ENCODE results near the gene MAB21L4.

MAB21L4 gene

DNA sequence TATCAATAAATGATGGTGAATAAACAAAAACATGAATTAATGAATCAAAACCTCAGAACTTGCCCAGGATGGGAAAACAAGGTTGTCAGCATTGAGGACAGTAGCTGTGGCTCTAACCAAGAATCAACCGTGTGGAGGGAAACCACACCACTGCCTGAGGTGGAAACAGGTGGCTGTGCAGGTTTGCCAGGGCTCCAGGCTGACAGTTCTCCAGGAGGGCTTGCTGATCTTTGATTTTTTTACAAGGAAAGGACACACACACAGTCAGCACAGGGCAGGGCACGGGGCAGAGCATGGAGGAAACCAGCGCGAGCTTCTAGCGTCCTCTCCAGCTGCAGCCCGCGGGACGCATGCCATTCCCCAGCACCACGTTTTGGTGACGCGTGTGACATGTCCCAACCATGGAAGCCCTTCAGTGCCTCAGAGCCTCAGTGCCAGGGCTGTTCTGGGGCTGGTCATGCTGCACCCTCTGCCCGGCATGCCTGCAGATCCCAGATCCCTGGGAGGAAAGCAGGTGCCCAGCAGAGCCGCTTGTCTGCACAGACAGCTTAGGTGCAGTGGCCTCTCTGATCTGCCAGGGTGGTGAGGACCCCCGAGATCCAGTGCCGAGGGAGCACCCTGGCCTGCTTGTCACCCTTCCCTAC is 43.2 kb downstream of the MAB21L4 start:
- H3K4me3 ChIP-seq (ENCODE audit: low read depth, low read length), result no peak overlapping the region
- TF ChIP-seq, protein P1, sequence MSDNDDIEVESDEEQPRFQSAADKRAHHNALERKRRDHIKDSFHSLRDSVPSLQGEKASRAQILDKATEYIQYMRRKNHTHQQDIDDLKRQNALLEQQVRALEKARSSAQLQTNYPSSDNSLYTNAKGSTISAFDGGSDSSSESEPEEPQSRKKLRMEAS (IDR thresholded peaks at IDR 0.05; ENCODE audit: low read depth, low read length), result no peak
- no peak for TF ChIP-seq MYC (IDR thresholded peaks at IDR 0.05; ENCODE audit: low read depth, low read length)
- TF ChIP-seq, protein P2, sequence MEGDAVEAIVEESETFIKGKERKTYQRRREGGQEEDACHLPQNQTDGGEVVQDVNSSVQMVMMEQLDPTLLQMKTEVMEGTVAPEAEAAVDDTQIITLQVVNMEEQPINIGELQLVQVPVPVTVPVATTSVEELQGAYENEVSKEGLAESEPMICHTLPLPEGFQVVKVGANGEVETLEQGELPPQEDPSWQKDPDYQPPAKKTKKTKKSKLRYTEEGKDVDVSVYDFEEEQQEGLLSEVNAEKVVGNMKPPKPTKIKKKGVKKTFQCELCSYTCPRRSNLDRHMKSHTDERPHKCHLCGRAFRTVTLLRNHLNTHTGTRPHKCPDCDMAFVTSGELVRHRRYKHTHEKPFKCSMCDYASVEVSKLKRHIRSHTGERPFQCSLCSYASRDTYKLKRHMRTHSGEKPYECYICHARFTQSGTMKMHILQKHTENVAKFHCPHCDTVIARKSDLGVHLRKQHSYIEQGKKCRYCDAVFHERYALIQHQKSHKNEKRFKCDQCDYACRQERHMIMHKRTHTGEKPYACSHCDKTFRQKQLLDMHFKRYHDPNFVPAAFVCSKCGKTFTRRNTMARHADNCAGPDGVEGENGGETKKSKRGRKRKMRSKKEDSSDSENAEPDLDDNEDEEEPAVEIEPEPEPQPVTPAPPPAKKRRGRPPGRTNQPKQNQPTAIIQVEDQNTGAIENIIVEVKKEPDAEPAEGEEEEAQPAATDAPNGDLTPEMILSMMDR (IDR thresholded peaks at IDR 0.05; ENCODE audit: low read depth, low read length), result no peak
- DNase-seq (ENCODE audit: low read depth), result no peak

DNA sequence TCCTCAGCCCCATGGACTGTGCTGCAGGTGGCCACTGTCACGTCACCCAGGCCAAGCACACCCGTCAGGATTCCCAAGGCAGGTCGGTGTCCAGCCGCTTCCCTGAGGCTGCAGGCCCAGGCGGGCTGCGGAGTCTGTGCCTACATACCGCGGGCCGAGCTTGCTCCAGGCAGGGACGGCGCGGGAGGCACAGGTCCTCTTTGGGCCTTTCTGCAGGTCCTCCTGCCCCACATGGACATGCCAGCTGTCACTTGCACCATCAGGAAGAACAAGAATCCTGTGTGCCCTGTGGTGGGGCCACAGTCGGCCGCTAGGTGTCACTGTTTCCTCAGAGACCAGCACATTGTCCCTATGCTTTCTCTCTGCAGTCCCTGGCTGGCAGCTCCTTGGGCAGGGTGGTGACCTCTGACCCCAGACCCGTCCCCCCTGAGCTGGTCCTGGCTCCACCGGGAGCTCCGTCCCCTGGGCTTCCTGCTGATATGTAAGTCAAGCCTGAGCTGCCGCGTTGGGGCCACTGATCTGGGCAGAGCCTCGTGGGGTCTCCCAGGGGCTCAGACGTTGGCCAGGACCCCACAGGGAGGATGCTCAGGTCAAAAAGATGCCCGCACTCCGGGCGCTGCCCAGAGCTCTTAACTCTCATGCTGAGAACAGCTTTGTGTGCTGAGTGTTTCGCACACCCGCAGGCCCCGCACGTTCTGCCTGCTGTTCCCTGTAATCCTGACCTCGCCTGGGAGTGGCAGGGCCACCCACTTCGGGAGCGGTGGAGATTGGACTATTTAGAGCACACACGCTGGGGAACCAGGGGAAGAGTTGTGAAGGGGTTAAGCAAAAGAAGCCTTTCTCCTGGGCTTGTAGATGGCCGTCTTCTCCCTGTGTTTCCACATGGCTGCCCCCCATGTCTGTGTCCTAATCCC is 44.6 kb downstream of the MAB21L4 start:
- TF ChIP-seq, protein P1 (IDR thresholded peaks at IDR 0.05; ENCODE audit: low read depth, low read length), result peak; percentile 40; the same call in 1 of the 2 replicates
- TF ChIP-seq POLR2A (IDR thresholded peaks at IDR 0.05; ENCODE audit: extremely low read depth, insufficient read length), result no peak
- TF ChIP-seq, protein P2 (IDR thresholded peaks at IDR 0.05; ENCODE audit: low read depth, low read length), result peak; percentile 95
- H3K4me3 ChIP-seq (ENCODE audit: low read depth, low read length), result no peak overlapping the region
- DNase-seq (ENCODE audit: low read depth), result peak; percentile 84

DNA sequence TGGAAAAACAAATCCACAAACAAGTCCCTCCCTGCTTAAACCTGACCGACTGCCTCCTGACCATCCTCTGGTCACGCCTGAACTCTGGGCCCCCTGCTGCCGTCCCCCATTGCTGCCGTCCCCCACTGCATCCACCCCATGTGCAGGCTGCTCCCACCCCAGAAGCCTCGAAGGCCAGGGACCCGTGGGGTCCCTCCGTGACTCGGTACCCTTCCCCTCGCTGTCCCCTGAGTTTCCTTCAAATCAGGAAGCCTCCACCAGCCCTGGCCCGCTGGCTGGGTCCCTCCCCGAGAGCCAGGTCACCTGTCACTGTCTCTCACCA is 45.2 kb downstream of the MAB21L4 start:
- no peak for DNase-seq (ENCODE audit: low read depth)
- no peak for TF ChIP-seq MYC (IDR thresholded peaks at IDR 0.05; ENCODE audit: low read depth, low read length)
- TF ChIP-seq, protein P1 (IDR thresholded peaks at IDR 0.05; ENCODE audit: low read depth, low read length), result no peak
- no peak for TF ChIP-seq POLR2A (IDR thresholded peaks at IDR 0.05; ENCODE audit: extremely low read depth, insufficient read length)
- TF ChIP-seq, protein P2 (IDR thresholded peaks at IDR 0.05; ENCODE audit: low read depth, low read length), result no peak
- H3K4me3 ChIP-seq (ENCODE audit: low read depth, low read length), result no peak overlapping the region

DNA sequence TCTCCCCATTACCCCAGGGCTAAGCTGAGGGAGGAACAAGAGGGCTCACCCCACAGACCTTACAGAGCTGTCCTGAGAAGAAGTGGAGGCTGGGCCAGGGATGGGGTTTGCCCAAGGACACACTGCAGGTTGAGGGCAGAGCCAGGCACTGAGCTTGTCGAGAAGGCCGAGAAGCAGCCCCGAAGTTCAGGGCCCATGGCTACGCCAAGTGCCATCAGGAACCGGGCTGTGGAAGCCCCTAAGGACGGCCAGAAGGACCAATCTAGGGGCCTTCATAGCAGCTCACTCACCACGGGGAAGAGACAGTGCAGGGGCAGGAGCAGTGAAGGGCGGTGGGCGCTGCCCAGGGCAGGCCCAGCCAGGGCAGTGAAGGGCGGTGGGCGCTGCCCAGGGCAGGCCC is 45.9 kb downstream of the MAB21L4 start:
- TF ChIP-seq MYC (IDR thresholded peaks at IDR 0.05; ENCODE audit: low read depth, low read length), result no peak
- TF ChIP-seq, protein P2 (IDR thresholded peaks at IDR 0.05; ENCODE audit: low read depth, low read length), result no peak
- TF ChIP-seq, protein P1 (IDR thresholded peaks at IDR 0.05; ENCODE audit: low read depth, low read length), result no peak
- TF ChIP-seq POLR2A (IDR thresholded peaks at IDR 0.05; ENCODE audit: extremely low read depth, insufficient read length), result no peak
- DNase-seq (ENCODE audit: low read depth), result no peak
- no peak overlapping the region for H3K4me3 ChIP-seq (ENCODE audit: low read depth, low read length)

DNA sequence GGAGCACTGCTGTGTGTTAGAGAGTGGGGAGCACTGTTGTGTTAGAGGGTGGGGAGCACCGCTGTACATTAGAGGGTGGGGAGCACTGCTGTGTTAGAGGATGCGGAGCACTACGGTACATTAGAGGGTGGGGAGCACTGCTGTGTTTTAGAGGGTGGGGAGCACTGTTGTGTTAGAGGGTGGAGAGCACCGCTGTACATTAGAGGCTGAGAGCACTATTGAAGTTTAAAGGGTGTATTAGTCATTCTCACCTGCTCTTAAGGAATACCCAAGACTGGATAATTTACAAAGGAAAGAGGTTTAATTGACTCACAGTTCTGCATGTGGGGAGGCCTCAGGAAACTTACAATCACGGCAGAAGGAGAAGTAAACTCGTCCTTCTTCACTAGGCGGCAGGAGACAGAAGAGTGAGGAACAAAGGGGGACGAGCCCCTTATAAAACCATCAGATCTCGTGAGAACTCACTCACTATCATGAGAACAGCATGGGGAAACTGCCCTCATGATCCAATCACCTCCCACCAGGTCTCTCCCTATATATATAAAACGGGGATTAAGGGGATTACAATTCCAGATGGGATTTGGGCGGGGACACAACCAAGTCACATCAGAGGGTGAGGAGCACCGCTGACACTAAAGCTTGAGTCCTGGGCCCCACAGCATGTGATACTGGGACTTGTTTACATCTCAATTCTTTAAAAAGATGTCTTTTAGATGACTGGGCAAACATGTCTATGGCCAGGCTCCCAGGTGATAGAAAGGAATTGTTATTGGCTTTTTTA is 46.9 kb downstream of the MAB21L4 start:
- no peak for DNase-seq (ENCODE audit: low read depth)
- no peak for TF ChIP-seq MYC (IDR thresholded peaks at IDR 0.05; ENCODE audit: low read depth, low read length)
- TF ChIP-seq, protein P1 (IDR thresholded peaks at IDR 0.05; ENCODE audit: low read depth, low read length), result no peak
- TF ChIP-seq POLR2A (IDR thresholded peaks at IDR 0.05; ENCODE audit: extremely low read depth, insufficient read length), result no peak
- TF ChIP-seq, protein P2 (IDR thresholded peaks at IDR 0.05; ENCODE audit: low read depth, low read length), result no peak
- H3K4me3 ChIP-seq (ENCODE audit: low read depth, low read length), result no peak overlapping the region
